Effector CD8-positive, alpha-beta T cell (primary cell): ENCODE results near the gene PSTPIP1.

Experiments used
- DNase-seq: peaks from one replicate; lab custom pipeline; 2025; lab: John Stamatoyannopoulos, UW

PSTPIP1 gene

DNA sequence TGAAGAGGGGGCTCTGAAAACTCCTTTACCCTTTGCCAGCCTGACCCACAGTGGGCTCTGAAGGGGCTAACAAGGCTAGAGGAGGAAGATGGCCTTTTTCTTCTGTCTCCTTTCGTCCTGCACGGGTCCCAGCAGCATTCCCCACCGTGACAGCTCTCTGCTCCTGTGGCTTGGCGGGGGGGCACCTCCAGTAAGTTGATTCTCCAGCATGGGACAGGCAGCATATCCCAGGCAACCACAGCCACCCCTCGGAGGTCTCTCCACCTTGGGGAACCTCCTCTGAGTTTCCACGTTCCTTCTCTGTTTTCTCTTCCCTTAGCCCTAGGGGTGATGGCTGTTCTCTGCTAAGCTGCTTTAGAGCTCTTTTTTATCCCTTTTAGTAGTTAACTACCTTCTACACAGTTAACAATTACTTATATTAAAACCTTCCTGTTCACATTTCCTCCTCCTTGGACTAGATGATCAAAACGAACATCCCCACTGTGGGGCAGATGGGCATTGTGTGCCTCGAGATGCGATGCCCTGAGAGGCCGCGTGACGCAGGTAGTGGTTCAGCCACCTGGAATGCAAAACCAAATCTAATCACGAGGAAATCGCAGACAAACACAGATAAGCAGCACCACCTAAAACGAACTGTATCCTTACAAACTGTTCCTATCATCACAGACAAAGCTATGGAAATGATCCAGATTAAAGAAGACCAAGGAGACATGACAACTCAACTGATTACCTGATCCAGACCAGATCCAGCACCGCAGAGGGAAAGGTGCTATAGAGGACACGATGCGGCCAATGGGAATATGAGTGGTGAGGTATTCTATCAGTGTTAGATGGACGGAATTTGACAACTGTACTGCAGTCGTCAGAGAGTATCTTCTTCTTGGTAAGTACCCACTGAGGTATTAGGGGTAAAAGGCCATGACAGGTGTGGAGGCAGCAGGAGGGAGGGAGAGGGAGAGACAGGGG is 48.3 kb downstream of the PSTPIP1 start:
- DNase-seq: no peak

DNA sequence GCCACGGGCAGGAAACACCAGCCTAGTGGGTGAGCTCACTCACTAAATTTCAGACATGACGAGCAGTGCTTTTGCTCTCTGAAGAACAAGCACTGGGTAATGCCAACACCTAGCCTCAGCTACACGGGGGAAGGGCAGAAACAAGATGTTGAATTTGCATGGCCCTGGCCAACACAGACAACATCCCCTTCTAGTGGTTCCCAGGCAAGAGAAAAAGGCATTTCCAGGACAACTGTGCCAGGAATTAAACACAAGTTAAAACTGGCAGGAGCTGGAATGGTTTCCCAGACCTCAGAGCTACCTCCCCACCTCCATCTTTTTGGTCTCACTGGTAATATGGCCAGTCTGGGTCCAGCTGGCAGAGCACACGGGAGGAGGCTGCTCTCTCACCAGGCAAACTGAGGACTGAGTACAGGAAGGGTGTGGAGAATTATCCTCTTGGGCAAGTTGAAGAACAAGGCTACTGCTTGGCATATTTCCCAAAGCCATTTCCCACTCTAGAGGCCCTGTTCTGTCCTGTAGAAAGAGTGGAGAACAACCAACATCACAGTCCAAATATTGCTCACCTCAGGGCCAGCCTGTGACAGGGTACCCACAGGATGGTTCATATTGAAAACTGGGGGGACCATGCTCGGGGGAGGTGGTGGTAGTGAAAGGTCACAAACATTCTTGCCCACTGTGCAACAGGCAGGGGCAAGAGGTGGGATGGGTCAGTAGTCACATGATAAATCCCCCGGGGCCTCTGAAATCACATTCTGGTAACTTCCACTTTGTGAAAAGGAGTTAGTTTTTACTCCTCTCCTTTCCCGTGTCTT is 49.5 kb downstream of the PSTPIP1 start:
- no peak for DNase-seq

DNA sequence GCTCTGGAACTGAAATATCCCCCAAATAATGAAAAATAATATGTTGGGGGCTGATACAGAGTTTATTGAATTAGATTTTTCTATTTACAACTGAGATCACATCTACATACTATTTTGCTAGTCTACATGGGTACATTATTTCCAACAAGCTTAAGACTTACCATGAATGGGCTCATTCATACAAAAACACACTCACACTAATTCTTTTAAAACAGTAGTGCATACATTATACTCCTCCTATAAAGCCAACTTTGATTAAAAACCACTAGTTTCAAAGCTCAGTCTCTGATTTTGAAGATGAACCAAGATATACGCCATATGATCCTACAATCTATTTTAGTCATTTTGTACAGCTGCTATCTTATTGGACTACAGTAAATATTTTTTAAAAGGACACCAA is 51.1 kb downstream of the PSTPIP1 start:
- no peak for DNase-seq

DNA sequence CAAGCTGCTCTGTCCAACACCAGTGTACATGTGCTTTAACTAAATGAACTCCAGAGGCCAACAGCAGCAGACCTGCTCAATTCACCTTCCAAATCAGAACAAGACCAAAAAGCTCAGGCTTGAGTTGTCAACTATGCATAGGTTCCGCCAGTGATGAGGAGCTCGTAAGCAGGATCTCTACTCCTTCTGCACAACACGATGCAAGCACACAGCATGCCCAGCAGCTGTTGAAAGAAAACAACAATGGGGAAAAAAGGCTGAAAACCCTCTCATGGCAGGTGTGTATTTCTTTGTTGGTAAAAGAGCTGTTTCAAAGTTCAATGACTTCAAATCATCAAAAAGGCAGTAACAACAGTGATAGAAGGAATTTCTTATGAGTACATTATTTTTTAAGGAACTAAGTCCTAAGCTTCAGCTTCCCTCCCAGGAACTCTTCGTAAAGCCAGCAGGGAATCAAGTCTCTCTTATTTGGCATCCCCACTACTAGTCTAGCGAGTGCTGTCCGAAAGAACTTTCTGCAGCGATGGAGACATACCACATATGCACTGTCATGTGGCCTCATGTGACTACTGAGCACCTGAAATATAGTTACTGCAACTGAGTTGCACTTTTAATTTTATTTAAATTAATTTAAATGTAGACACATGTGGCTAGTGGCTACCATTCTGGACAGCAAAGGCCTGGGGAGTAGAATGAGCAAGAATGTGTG is 51.9 kb downstream of the PSTPIP1 start:
- DNase-seq: no peak

DNA sequence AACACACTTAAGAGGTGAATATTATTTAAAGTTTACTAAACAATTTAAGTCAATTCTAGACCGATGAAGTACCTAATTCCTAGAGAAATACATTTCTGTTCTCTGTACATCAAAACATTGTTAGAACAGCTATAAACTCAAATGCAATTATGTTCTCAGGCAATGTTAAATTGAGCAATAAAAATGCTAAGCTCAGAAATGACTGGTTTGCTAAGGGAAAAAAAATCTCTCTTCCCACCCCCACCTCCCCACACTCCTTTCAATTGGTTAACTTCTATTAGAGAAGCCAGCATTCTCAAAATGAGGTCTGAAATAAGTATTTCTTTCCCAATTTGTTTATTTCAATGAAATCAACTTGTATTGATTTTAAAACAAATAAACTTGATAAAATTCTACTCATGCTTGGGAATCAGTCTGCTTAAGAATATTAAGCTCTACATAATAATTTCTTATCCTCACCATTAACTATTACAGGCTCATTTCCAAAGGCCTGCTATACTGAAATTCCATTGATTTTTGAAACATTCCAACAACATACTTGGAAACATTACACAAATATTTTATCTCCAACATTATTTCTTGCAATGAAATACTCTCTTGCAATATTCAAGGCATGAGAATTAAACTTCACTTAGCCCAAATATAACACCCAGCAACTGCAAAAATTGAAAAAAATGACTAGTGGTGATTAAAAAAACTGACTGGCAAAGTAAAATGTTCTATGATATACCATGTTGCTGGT is 53.4 kb downstream of the PSTPIP1 start:
- no peak for DNase-seq

DNA sequence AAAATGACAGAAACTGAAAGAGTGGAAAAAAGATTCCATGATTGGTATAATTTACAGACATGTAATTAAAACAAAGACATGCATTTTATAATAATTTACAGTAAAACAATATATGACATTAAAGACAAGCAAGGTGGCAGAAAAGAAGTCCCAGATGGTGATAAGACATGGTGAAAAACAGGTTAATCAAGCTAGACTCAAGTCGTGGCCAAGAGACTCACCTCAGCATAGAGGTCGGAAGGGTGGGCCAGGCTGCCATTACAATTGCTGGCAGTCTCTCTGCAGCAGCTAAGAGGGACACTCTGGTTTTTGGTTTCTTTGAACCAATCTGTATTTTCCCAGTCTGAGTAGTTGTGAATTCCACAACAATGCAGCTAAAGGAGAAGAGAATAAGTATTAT is 57.6 kb downstream of the PSTPIP1 start:
- DNase-seq: no peak

DNA sequence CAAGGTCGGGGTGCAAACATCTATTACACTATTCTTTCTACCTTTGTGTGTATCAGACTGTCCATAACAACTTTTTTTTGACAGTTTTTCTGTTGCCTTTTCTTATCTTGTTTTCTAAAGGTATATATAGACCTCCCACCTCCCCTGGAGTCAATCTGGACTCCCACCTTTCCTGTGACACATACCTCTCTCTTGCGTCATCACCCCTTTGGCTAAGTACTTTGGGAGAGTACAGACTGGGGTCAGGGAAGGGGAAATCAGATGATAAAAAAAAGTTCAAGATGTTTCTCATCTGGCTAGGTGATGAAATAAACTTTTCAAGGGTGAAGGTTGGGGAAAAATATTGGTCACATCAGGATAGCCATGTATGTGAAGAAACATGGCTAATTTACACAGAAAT is 58.8 kb downstream of the PSTPIP1 start:
- DNase-seq: no peak

DNA sequence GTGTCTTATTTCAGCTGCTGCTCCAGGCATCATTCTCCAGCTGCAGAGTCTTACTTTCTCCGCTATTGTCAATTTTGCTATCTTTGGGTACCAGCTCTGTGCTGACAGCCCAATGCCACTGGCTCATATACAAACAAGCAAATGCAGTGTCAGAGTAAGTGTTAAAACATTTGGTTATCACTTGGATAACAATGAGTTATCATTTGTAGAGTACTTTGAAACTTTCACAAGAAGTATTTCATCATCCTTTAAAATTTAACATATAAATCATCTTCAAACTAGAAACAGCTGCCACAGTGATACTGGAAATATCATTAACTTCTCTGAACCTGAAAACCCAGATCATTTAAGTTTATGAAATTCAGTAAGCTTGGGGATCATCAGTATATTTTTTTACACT is 62.1 kb downstream of the PSTPIP1 start:
- no peak for DNase-seq

DNA sequence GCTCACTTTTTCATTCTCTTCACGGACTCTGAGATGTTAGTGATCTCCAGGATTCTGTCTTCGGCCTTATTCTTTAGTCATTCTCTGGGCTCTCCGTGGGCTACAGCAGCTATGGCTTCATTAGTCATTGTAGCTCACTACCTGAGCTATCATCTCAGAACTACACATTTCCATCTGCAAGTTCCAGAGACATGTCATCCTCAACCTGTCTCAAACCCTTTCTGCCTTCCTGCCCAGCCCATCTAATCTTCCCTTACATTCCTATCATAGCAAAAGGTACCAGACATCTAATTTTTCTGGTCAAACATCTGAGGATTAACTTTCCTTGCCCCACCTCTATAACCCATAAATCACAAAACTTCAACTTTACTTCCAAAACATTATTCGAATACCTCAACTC is 62.8 kb downstream of the PSTPIP1 start:
- no peak for DNase-seq

DNA sequence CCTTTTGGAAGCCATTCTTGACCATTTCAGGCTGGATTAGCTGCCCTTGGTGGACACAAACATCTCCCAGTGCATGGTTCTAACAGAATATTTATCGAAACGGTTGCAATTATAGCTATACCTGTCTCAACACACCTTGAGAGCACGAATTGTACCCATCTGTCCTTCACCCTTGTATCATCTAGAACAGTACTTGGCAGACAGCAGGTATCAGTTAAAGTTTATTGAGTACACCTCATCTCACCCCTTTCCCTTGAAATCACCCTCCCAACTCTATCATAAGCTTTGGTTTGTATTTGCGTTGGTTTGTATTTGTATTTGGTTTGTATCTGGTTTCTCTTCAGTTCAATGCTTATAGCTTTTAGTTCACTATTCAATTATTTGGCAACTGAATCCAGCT is 63.5 kb downstream of the PSTPIP1 start:
- no peak for DNase-seq

DNA sequence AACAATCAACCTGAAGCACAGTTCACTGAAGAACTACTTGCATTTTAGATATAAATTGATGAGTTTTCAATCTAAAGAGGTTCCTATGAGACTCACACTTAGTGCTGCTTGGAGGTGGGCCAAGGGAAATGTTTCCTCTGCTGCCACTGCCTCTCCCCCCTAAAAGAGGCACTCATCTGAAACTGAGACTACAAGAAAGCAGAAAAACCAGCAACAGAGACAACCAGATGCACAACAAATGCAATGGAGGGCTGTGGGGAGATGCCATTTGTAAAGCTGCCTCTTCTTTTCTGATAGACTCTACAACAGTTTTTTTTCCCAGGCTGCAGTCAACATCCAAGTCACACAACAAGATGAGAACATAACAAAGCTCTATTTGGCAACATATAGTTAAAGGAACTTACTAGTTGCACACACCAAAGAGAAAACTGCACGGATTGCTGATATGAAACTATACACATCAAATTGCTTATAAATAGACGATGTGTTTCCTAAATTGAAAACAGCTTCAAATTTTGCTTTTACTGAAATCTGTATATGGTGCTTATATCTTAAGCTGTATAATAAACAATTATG is 64.9 kb downstream of the PSTPIP1 start:
- DNase-seq: no peak

DNA sequence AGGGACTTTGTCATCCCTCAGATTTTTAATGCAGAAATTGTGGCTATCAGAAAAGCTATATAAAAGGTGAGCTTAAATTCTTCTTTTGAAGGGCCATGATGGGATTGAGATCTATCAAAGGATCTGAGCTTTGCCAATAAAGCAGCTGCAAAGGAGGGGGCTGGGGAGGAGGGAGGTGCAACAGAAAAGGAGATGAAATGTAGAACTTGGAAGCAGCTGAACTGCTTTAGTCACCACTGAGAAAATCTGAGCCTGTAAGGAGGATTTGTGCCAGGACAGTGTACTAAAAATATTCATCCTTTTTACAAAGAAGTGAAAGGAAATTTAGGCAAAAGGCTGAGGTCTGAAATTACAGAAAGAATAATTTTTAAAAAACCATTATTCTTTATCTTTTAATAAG is 65.6 kb downstream of the PSTPIP1 start:
- no peak for DNase-seq

DNA sequence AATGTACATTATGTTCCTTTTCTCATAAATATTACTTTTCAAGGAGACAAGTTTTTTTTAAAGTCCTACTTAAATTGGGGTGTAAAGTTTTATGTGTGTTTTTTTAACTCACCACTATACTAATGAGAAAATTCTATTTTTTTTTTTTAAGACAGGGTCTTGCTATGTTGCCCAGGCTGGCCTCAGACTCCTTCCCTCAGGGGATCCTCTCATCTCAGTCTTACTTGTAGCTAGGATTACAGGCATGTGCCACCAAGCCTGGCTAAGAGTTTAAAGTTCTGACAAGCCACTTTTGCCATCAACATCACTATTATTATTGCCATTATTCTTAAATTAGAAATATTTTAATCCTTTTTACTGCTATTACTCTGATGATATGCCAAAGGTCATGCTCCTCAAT is 68.3 kb downstream of the PSTPIP1 start:
- no peak for DNase-seq

DNA sequence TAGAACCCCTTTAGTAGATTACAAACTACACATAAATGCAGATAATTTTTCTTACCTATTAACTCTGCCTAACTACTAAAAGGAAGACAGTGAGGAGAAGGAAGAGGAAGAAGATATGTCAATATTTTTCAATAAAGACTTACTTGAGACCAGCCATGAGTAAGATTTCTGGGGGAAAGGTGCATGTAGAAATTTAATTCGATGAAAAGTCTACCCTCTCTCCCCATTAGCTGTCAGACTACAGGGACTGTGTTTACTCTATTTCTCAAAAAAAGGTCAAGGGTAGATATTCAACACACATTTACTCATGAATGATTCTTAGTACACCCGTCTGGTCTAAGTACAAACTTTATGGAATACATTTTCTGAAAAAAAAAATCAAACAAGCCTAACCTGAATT is 69.1 kb downstream of the PSTPIP1 start:
- DNase-seq: no peak

DNA sequence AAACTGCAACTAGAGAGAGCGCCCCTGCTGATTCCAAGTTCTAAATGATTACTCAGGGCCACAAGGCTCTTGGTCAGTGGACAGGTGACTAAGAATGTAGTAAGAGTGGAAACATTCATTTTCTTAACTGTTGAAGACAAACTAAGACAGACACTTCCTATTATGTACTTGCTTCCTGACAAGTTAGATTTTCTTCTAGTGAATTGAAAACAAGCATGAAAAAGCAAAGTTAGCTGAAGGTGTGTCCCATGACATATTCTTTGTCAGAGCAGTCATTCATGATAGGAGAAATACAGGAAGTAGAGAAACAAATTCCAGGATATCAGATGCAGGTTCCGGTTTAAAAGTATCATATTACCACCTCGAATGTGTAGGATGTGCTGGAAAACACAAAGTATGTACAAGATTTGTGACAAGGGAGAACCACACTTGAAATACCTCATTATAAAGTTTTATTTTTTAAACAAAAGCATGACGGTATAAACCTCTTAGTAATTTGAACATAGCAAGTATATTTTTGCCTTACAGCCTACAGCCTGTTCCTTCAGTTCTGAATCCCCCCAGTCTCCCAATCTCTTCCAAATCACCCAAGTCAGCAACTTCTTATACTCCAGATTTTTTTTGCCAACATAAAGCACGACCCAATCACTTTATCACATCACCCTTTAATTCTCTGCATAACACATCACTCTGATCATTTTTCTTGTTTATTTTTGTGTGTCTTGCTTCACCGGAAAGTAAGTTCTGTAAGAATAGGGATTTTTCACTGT is 69.8 kb downstream of the PSTPIP1 start:
- no peak for DNase-seq

DNA sequence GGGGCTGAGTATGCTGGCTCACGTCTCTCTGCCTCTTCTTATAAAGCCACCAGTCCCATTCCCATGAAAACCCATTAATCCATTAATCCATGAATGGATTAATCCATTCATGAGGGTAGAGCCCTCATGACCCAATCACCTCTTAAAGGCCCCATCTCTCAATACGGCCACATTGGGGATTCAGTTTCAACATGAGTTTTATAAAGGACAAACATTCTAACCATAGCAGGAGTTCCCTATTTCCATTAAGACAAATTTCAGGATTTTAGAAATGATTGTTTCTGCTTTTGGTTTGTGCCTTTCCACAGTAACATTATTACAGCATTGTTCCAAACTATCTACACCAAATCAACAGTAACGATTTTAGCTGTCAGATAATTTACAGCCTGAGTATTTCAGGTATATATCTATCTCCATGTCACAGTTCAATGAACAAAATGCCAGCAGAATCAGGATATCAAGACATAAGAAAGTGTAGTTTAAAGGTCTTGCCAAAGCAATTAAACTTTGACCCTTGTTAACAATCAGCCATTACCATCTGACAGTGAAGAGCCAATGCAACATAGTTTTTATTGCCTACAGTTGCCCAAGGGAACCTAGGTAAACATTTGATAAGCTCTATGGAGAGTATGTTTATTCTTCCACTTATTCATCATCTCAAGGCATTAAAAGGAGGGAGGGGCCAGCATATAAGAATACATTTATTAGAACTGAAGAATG is 72.2 kb downstream of the PSTPIP1 start:
- DNase-seq: no peak

DNA sequence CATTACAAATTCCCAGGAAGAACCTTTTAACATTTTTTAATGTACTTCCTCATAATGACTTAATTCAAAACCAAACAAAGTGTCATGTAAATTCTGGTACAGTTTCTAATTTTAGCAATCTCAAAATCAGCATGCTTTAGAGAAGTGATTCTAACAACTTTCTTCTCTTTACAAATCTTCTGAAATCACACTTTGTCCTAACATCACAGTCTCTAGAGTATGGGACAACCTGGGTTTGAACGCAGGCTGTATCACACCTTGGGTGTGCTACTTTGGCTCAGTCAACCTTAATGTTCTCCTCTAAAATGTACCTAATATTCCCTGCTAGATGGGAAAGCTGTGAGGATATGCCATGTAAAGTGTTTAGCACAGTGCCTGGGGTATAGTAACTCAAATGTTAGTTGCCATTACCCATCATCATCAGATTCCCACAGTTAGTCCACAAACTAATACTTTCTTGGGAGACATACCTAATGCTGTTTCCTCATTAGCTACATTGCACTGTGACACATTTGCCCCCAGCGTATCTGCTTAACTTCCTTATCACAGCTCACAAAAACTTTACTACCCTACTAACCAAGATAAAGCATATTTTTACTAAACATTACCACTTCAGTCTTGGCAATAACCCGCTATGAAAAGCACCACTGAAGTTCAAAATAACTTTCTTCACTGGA is 72.9 kb downstream of the PSTPIP1 start:
- no peak for DNase-seq

DNA sequence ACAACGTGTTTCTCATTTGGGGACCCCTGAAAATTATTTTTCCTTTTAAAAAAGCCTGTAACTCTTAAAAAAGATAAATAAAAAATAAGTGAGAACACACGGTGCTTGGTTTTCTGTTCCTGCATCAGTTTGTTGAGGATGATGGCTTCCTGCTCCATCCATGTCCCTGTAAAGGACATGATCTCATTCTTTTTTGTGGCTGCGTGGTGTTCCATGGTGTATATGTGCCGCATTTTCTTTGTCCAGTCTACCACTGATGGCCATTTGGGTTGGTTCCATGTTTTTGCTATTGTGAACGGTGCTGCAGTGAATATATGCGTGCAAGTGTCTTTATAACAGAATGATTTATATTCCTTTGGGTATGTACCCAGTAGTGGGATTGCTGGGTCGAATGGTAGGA is 73.7 kb downstream of the PSTPIP1 start:
- no peak for DNase-seq

DNA sequence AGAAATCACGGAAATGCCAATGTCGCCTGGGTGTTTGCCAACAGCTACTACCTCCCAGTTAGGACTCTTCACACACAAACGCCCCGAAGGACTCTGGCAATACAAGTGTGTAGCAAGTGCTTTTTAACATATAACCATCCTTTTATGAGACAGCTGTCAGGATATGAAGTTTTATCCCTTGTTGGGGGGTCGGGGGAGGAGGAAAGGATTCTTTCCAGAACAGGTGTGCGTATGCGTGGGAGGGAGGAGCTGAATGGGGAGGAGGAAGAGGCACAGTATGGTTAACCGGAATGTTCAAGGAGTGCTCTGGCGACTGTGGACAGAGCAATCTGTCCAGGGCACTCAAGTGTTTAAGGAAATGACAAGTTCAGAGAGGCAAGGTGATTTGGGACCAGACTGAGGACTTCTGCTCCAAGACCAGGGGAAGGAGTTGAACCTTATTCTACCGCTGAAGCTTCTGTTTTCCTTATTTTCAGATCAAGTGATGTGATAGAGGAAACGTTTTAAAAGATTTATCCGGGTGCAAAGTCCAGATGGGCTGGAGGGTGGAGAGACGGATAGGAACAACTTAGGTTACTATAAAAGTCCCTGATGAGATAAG is 74.7 kb downstream of the PSTPIP1 start:
- no peak for DNase-seq
